Measurements from ENCODE around the gene STX12.
A peak's percentile ranks its signal among the peaks of the same experiment; 100 is the strongest.
"Not testable (repeated sequence)": the region's sequence is repeated elsewhere in the genome, so short reads cannot be mapped to it uniquely, and the experiment has no call there.

The STX12 gene

DNA sequence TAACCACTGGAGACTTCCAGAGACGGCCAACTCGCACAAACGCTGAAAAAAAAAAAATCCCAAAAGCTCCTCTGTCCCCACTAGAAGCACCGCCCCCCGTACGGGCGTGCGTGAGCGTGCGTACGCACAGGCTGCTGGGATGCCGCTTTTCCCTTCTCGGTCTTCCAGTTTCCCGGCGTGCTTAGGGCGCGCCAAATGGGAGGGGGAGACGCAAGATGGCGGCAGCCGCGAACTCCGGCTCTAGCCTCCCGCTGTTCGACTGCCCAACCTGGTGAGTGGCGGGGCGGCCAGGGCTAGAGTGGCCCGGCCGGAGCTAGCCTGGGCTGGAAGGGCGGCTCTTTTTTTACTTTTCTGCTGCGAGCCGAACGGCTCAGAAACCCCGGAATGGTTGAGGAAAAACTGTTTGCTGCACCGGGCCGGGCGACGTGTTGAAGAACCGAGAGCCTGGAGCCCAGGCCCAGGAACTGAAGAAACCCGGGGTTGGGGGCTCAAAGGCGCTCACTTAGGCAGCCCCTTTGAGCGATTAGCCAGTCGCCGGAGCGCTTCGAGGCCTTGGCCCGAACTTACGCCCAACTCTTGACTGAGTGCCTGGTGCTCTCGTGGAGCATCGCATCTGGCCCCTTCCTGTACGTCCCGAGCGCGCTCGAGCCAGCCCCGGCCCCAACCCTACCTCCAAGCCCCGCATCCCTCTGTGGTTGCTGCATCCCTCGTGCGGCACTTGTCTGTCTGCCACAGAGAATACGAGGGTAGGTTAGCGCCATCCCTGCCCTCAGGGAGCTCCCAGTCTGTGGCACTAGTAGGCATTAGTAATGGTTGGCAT, 57.8 kb downstream of the STX12 start, which contains the start of gene PPP1R8:
TSS of gene PPP1R8 (plus strand) at position 162 of the 820 bp plus-strand sequence. CDS start at position 216, 54 bp downstream.
- peak; percentile 81 to 92 (median 82) for DNase-seq (ENCODE audit: low read depth in 3 of 3)

DNA sequence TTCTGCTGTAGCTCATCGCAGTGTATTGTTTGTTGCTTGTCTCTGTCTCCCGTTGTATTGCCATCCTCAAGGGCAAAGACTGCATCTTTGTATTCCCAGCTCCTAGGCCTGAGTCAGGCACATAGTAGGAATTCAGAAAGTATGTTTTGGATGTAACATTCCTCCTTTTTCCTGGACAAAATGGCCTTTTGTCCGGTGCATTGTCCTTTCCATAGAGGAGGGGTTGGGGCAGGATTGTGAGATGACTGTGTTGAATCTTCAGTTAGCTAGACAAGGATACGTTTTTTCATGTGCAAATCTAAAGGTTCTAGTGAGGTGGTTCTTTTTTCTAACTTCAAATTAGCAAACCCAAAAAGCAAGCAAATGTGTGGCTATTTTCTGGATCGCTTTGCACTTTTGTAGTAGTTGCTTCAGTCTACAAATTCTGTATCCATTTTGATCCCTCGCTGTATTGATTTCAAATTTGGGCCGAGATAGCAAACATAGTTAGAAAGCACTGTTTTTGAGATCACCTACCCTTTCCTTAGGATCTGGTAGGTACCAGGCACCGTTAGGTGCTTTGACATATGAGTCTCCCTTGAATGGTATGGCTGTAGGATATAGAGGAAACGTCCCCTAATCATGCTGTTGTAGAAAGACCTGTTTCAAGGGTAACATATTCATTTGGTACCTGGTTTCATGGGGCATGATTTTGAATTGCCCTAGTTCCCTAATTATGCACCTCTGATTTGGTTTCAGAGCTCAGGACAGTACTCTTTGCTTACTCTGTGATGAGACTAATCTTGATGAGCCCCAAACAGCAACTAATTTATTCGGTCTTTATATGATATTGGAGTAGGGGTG, 58.8 kb downstream of the STX12 start:
- DNase-seq (ENCODE audit: low read depth in 3 of 3) = no peak

GRCh38 chr1:27832762-27833161, 59.7 kb downstream of the STX12 start:
- no peak for DNase-seq (ENCODE audit: low read depth in 3 of 3)

GRCh38 chr1:27833470-27833869, 60.5 kb downstream of the STX12 start:
- DNase-seq (ENCODE audit: low read depth in 3 of 3) = no peak

- no peak for DNase-seq (ENCODE audit: low read depth in 3 of 3)
Measured at GRCh38 chr1:27835046-27835445, 62.0 kb downstream of the STX12 start.

GRCh38 chr1:27835501-27835900, 62.5 kb downstream of the STX12 start:
- DNase-seq (ENCODE audit: low read depth in 3 of 3) = no peak

DNA sequence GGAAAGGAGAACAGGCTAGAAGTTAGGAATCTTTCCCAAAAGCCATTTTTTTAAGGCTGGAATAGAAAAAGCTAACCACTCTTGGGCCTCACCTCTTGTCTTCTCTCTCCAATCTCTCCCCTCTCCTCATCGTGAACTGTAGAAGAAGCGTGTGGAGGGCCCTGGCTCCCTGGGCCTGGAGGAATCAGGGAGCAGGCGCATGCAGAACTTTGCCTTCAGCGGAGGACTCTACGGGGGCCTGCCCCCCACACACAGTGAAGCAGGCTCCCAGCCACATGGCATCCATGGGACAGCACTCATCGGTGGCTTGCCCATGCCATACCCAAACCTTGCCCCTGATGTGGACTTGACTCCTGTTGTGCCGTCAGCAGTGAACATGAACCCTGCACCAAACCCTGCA, 76.9 kb downstream of the STX12 start:
- no peak for DNase-seq (ENCODE audit: low read depth in 3 of 3)

GRCh38 chr1:27855085-27855484, 82.1 kb downstream of the STX12 start:
- DNase-seq (ENCODE audit: low read depth in 3 of 3) = no peak

GRCh38 chr1:27856561-27857343, 83.7 kb downstream of the STX12 start:
- DNase-seq (ENCODE audit: low read depth in 3 of 3) = no peak

GRCh38 chr1:27857552-27857951, 84.5 kb downstream of the STX12 start:
- DNase-seq (ENCODE audit: low read depth in 3 of 3) = not testable (repeated sequence)

- peak; percentile 68 to 81 (median 76) for DNase-seq (ENCODE audit: low read depth in 3 of 3)
Measured at GRCh38 chr1:27858072-27858948, 85.3 kb downstream of the STX12 start.

GRCh38 chr1:27858949-27859576, 86.0 kb downstream of the STX12 start:
- DNase-seq (ENCODE audit: low read depth in 3 of 3) = no peak

DNA sequence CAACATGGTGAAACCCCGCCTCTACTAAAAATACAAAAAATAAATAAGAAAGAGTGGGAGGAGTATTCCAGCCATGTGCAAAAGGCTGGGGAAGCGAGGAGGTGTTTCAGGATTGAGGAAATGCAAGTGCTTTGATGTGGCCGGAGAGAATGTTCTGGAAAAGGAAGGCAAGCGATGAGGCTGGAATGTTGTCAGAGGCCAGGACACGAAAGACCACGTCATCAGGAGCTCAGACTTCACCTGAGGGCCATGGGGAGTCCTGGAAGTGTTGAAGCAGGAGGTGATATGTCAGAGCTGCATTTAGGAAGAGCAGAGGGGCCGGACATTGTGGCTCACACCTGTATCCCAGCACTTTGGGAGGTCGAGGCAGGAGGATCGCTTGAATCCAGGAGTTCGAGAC, 88.4 kb downstream of the STX12 start:
- DNase-seq (ENCODE audit: low read depth in 3 of 3) = no peak

GRCh38 chr1:27862004-27862403, 89.0 kb downstream of the STX12 start:
- DNase-seq (ENCODE audit: low read depth in 3 of 3) = no peak

- no peak for DNase-seq (ENCODE audit: low read depth in 3 of 3)
Measured at GRCh38 chr1:27862671-27863537, 89.9 kb downstream of the STX12 start.

DNA sequence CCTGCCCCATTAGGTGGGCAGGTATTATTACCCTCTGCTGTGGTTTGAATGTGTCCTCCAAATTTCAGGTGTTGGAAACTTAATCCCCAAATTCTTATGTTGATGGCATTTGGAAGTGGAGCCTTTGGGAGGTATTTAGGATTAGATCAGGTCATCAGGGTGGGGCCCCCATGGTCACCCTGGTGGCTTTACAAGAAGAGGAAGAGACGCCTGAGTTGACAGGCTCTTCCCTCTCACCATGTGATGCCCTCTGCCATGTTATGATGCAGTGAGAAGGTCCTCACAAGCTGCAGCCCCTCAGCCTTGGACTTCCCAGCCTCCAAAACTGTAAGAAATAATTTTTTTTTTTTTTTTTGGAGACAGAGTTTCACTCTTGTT, 90.5 kb downstream of the STX12 start:
- DNase-seq (ENCODE audit: low read depth in 3 of 3) = no peak

DNA sequence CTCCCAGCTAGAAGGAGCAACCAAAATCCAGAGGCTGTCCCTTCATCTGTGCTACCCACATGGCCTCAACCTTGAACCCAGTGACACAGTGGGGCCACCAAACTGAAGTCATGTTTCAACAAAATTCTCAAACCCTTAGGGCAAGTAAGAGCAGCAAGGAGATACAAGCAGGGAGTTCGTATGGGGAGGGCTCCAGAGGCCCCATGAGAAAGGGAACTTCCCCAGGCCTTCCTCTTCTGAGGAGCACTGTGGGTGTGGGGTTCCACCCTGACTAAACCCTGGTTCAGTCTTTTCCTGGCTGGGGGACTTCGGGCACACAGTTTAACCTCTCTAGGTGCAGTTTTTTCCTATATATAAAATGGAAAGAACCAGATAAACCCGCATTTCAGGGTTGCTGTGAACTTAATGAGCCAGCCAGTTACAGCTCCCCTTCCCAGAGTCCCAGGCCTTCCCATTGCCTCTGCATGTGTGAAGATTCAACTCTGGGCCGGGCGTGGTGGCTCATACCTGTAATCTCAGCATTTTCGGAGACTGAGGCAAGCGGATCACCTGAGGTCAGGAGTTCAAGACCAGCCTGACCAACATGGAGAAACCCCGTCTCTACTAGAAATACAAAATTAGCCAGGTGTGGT, 91.4 kb downstream of the STX12 start:
- peak in 1 of 3 experiments; percentile 41 for DNase-seq (ENCODE audit: low read depth in 3 of 3)

DNA sequence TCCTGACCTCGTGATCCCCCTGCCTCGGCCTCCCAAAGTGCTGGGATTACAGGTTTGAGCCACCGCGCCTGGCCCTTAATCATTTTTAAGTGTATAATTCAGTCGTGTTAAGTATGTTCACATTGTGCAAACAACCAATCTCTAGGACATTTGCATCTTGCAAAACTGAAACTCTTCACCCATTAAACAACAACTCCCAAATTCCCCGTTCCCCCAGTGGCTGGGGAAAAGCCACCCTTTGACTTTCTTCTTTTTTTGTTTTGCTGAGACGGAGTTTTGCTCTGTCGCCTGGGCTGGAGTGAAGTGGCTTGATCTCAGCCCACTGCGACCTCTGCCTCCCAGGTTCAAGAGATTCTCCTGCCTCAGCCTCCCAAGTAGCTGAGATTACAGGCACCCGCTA, 92.8 kb downstream of the STX12 start:
- no peak for DNase-seq (ENCODE audit: low read depth in 3 of 3)

DNA sequence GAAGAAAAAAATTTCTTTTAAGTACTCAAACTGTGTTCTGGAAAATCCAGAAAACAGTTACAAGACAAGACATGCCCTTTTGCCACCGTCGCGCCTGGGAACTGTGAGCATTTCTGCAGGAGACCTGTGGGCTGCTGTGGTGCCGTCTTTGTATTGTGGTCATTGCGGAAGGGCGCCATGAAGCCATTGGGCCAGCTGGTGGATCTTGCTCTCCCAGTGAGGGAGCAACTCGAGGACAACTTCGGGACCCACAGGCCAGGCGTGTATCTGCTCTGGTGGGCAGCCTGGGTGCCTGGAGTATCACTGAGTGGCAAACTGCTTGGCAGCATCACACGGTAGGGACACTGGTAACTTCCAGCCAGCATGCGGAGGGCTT, 95.5 kb downstream of the STX12 start:
- no peak for DNase-seq (ENCODE audit: low read depth in 3 of 3)

All from stimulated activated CD4-positive, alpha-beta T cell treated with anti-CD3 and anti-CD28 coated beads, TNF-alpha, amount 100 ng/mL, for 24 hours (primary cell).